Stimulated activated naive B cell treated with anti-CD40 and anti-IgM and Interleukin-4, amounts not matched to agents 10 μg/mL and 1 μg/mL and 100 μg/mL, for 72 hours (primary cell): ENCODE measurements around the gene CPT1B.

Source experiments
- ATAC-seq, 2 donors: fragments of 150-1000 bp; cut with Tn5 transposase; replicated peaks; 2 replicates each; pipeline ENCODE4 v1.10.0; 2021; ENCODE audit warnings: moderate library complexity in 1 of 2
- DNase-seq: peaks from one replicate; pipeline ENCODE4 v3.0.0; 2021
- H3K27ac Mint-ChIP-seq: one replicate; pipeline ENCODE4 v1.8.0; 2022; ENCODE audit warnings: mild to moderate bottlenecking, mixed read lengths
- H3K27me3 Mint-ChIP-seq, 2 donors: one replicate each; pipeline ENCODE4 v1.8.0; 2022; ENCODE audit warnings: mixed read lengths in 2 of 2
- H3K36me3 Mint-ChIP-seq, 2 donors: one replicate each; pipeline ENCODE4 v1.8.0; 2022; ENCODE audit warnings: mixed read lengths in 2 of 2, mild to moderate bottlenecking in 1 of 2
- H3K4me1 Mint-ChIP-seq, 2 donors: one replicate each; pipeline ENCODE4 v1.8.0; 2022; ENCODE audit warnings: mixed read lengths in 2 of 2, mild to moderate bottlenecking in 1 of 2
- H3K4me3 Mint-ChIP-seq, 2 donors: one replicate each; pipeline ENCODE4 v1.8.0; 2022; ENCODE audit warnings: mild to moderate bottlenecking in 2 of 2, mixed read lengths in 2 of 2, moderate library complexity in 1 of 2
- H3K9me3 Mint-ChIP-seq, 2 donors: one replicate each; pipeline ENCODE4 v1.8.0; 2022; ENCODE audit warnings: mixed read lengths in 2 of 2, mild to moderate bottlenecking in 1 of 2

CPT1B gene

GRCh38 chr22:50605002-50605612 lies 26.9 kb upstream of the CPT1B start:
- Mint-ChIP-seq H3K27ac (no peak overlapping the region), H3K9me3 (no peaks in the 10 kb centered on the region), H3K36me3 (no peaks in the 10 kb centered on the region), H3K4me3 (no peak overlapping the region), H3K27me3 (peaks cover 72 to 79% of the 10 kb centered on the region in 2 donors), H3K4me1 (peaks cover 7 to 15% of the 10 kb centered on the region in 2 donors)
- DNase-seq (no peak), ATAC-seq (no peak)

- Mint-ChIP-seq H3K36me3 (peaks cover 4% of the 10 kb centered on the region in 2 donors), H3K9me3 (no peaks in the 10 kb centered on the region), H3K4me1 (peaks cover 11 to 20% of the 10 kb centered on the region in 2 donors), H3K27ac (no peak overlapping the region), H3K27me3 (peaks cover 73 to 79% of the 10 kb centered on the region in 2 donors), H3K4me3 (no peak overlapping the region)
- ATAC-seq, result no peak
- no peak for DNase-seq
Observed at GRCh38 chr22:50604256-50605001, 26.2 kb upstream of the CPT1B start.

GRCh38 chr22:50603511-50604255 lies 25.5 kb upstream of the CPT1B start:
- no peaks in the 10 kb centered on the region for H3K9me3 Mint-ChIP-seq
- no peak overlapping the region for H3K4me3 Mint-ChIP-seq
- no peak for ATAC-seq
- H3K36me3 Mint-ChIP-seq, result peaks cover 4% of the 10 kb centered on the region in 2 donors
- no peak for DNase-seq
- H3K27ac Mint-ChIP-seq, result no peak overlapping the region
- H3K4me1 Mint-ChIP-seq, result peaks cover 11 to 20% of the 10 kb centered on the region in 2 donors
- H3K27me3 Mint-ChIP-seq, result peaks cover 65 to 72% of the 10 kb centered on the region in 2 donors

GRCh38 chr22:50602338-50602700 lies 24.1 kb upstream of the CPT1B start:
- Mint-ChIP-seq H3K4me1 (peaks cover 11 to 20% of the 10 kb centered on the region in 2 donors), H3K4me3 (peak overlapping the region in 1 of 2 donors; percentile 60), H3K27ac (no peak overlapping the region), H3K27me3 (peaks cover 61 to 71% of the 10 kb centered on the region in 2 donors), H3K36me3 (peaks cover 7 to 8% of the 10 kb centered on the region in 2 donors), H3K9me3 (no peaks in the 10 kb centered on the region)
- no peak for DNase-seq
- no peak for ATAC-seq

GRCh38 chr22:50601669-50602337 lies 23.6 kb upstream of the CPT1B start:
- DNase-seq (no peak), ATAC-seq (no peak)
- H3K4me3 Mint-ChIP-seq, result peak overlapping the region; percentile 60 to 64
- H3K27me3 Mint-ChIP-seq, result peaks cover 61 to 71% of the 10 kb centered on the region in 2 donors
- H3K4me1 Mint-ChIP-seq, result peaks cover 11 to 20% of the 10 kb centered on the region in 2 donors
- peak overlapping the region; percentile 33 for H3K27ac Mint-ChIP-seq
- H3K9me3 Mint-ChIP-seq, result no peaks in the 10 kb centered on the region
- H3K36me3 Mint-ChIP-seq, result peaks cover 12 to 13% of the 10 kb centered on the region in 2 donors

DNA sequence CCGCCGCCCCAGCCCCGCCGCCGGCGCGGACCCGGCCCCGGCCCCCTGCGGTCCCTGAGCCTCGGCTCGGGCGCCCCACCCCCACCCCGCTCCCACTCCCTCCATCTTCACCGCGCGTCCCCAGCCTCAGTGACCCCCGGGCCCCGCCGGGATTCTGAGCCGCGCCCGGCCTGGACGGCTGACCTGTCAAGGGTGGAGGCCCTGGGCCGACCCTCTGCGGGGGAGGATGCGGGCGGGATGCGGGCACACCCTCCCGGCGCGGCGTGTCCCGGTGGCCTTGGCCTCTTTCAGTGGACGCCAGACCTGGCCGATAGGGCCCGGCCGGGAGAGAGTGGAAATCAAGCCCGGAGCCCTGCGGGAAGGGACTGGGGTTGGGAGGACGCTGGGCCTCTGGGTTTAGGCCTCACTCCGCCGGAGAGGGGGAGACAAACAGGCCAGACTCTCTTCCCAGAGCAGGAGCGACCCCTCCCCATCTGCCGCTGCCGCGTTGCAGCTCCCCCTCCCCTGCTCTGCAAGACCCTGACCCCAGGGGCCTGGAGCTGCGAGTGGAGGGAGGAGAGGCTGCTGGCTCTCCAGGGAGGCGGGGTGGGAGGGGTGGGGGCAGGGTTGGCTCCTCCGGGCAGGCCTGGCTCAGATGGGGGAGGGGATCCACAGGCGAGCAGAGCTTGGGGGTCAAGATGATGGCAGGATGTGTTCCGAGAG lies 22.9 kb upstream of the CPT1B start:
- peaks cover 56 to 66% of the 10 kb centered on the region in 2 donors for H3K27me3 Mint-ChIP-seq
- peaks cover 14 to 19% of the 10 kb centered on the region in 2 donors for H3K36me3 Mint-ChIP-seq
- ATAC-seq, result no peak
- DNase-seq, result no peak
- peak overlapping the region in 1 of 2 donors; percentile 64 for H3K4me3 Mint-ChIP-seq
- H3K4me1 Mint-ChIP-seq, result peaks cover 11 to 20% of the 10 kb centered on the region in 2 donors
- no peak overlapping the region for H3K27ac Mint-ChIP-seq
- no peaks in the 10 kb centered on the region for H3K9me3 Mint-ChIP-seq

DNA sequence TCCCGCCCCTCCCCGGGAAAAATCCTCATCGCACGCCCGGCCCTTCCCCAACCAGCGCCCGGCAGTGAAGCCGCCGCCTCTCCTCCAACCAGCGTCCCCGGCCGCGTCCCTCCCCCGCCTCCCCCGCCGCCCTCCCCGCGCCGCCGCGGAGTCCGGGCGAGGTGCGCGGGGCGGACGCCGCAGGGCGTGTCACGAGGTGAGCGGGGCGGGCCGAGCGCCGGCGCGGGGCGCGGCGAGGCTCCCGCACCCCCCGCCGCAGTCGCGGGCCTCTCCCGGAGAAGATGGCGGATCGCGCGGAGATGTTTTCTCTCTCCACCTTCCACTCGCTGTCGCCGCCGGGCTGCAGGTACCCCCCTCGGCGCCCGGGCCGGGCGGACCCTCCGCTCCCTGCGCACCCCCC lies 22.3 kb upstream of the CPT1B start, which contains the start of gene MAPK8IP2:
MAPK8IP2 (plus strand) TSS at position 256 of the 400 bp plus-strand sequence; CDS start at position 282, 26 bp downstream.
- Mint-ChIP-seq H3K9me3 (no peaks in the 10 kb centered on the region), H3K4me3 (peak within 1 kb of the TSS; percentile 60 to 64), H3K27me3 (peaks cover 51 to 60% of the 10 kb centered on the region in 2 donors), H3K36me3 (peaks cover 14 to 19% of the 10 kb centered on the region in 2 donors), H3K27ac (peak within 1 kb of the TSS; percentile 31), H3K4me1 (peaks cover 11 to 20% of the 10 kb centered on the region in 2 donors)
- no peak for DNase-seq
- peak; percentile 24 to 33 for ATAC-seq

GRCh38 chr22:50599816-50600455 lies 21.7 kb upstream of the CPT1B start:
- peaks cover 45 to 54% of the 10 kb centered on the region in 2 donors for H3K27me3 Mint-ChIP-seq
- peaks cover 17 to 19% of the 10 kb centered on the region in 2 donors for H3K36me3 Mint-ChIP-seq
- peaks cover 11 to 20% of the 10 kb centered on the region in 2 donors for H3K4me1 Mint-ChIP-seq
- H3K9me3 Mint-ChIP-seq, result no peaks in the 10 kb centered on the region
- H3K27ac Mint-ChIP-seq, result peak overlapping the region; percentile 31
- peak; percentile 78 to 79 for ATAC-seq
- peak overlapping the region; percentile 39 to 46 for H3K4me3 Mint-ChIP-seq
- DNase-seq, result peak; percentile 31

GRCh38 chr22:50597097-50597496 lies 18.9 kb upstream of the CPT1B start:
- Mint-ChIP-seq H3K4me3 (no peak overlapping the region), H3K36me3 (peaks cover 19 to 24% of the 10 kb centered on the region in 2 donors), H3K27ac (no peak overlapping the region), H3K27me3 (peaks cover 29 to 34% of the 10 kb centered on the region in 2 donors), H3K9me3 (no peaks in the 10 kb centered on the region), H3K4me1 (peaks cover 6 to 12% of the 10 kb centered on the region in 2 donors)
- ATAC-seq (no peak), DNase-seq (no peak)

DNA sequence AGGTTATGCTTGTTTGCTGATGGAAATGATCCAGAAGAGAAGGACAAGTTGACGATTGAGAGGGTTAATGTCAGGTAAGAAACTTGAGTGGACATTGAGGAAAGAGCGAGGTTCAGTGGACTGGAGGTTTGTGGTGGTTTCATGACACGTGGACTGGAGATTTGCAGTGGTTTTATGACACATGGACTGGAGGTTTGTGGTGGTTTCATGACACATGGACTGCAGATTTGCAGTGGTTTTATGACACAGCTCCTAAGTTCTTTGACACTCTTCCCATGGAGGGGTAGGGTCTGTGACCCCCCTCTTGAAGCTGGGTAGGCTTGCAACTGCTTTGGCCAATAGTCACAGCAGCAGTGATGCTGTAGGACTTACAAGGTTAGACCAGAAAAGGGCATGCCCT lies 17.0 kb upstream of the CPT1B start:
- no peak overlapping the region for H3K27ac Mint-ChIP-seq
- peaks cover 20 to 34% of the 10 kb centered on the region in 2 donors for H3K36me3 Mint-ChIP-seq
- peaks cover 19 to 26% of the 10 kb centered on the region in 2 donors for H3K27me3 Mint-ChIP-seq
- no peak overlapping the region for H3K4me3 Mint-ChIP-seq
- H3K9me3 Mint-ChIP-seq, result no peaks in the 10 kb centered on the region
- no peak for ATAC-seq
- peaks cover 4 to 5% of the 10 kb centered on the region in 2 donors for H3K4me1 Mint-ChIP-seq
- no peak for DNase-seq

GRCh38 chr22:50587407-50587806 lies 9.2 kb upstream of the CPT1B start:
- no peak overlapping the region for H3K4me3 Mint-ChIP-seq
- H3K27me3 Mint-ChIP-seq, result no peaks in the 10 kb centered on the region
- H3K4me1 Mint-ChIP-seq, result peaks cover 4 to 9% of the 10 kb centered on the region in 2 donors
- no peaks in the 10 kb centered on the region for H3K9me3 Mint-ChIP-seq
- ATAC-seq (no peak), DNase-seq (no peak)
- no peak overlapping the region for H3K27ac Mint-ChIP-seq
- peaks cover 7 to 19% of the 10 kb centered on the region in 2 donors for H3K36me3 Mint-ChIP-seq

GRCh38 chr22:50586416-50586815 lies 8.2 kb upstream of the CPT1B start:
- Mint-ChIP-seq H3K36me3 (peaks cover 4 to 14% of the 10 kb centered on the region in 2 donors), H3K4me3 (no peak overlapping the region), H3K27me3 (no peaks in the 10 kb centered on the region), H3K27ac (no peak overlapping the region), H3K4me1 (peaks cover 7 to 15% of the 10 kb centered on the region in 2 donors), H3K9me3 (no peaks in the 10 kb centered on the region)
- DNase-seq (no peak), ATAC-seq (no peak)

- DNase-seq (no peak), ATAC-seq (no peak)
- Mint-ChIP-seq H3K27ac (no peak overlapping the region), H3K4me1 (peaks cover 8 to 18% of the 10 kb centered on the region in 2 donors), H3K36me3 (peaks cover 4 to 8% of the 10 kb centered on the region in 2 donors), H3K27me3 (no peaks in the 10 kb centered on the region), H3K9me3 (no peaks in the 10 kb centered on the region), H3K4me3 (no peak overlapping the region)
Observed at GRCh38 chr22:50585781-50586180, 7.6 kb upstream of the CPT1B start.
